GM10248 (cell line): ENCODE data around the gene MAN1B1.

Experiments used
- CTCF ChIA-PET: fragments of 300-600 bp; sonication (Branson Sonifier 250); formaldehyde crosslinking; extraction: SDS; loops from one replicate; lab custom pipeline; 2021; ENCODE audit warnings: antibody characterized with exemption; lab: Yijun Ruan, JAX
- POLR2A ChIA-PET: fragments of 350-650 bp; sonication (Branson Sonifier 250); formaldehyde crosslinking; extraction: SDS; loops from one replicate; lab custom pipeline; 2020; ENCODE audit warnings: antibody characterized with exemption; lab: Yijun Ruan, JAX
- DNase-seq: peaks from one replicate; pipeline ENCODE4 v3.0.0; 2012; ENCODE audit errors: extremely low spot score
- TF ChIP-seq, protein P1 (sequence below): IDR thresholded peaks from 2 replicates; pipeline ENCODE4 v1.5.1; 2012; ENCODE audit warnings: mild to moderate bottlenecking, low read depth; ENCODE audit errors: extremely low read depth, missing control alignments, control extremely low read depth

MAN1B1 gene

GRCh38 chr9:137103206-137103999 lies 16.6 kb downstream of the MAN1B1 start:
- no peak for DNase-seq
- TF ChIP-seq, protein P1, sequence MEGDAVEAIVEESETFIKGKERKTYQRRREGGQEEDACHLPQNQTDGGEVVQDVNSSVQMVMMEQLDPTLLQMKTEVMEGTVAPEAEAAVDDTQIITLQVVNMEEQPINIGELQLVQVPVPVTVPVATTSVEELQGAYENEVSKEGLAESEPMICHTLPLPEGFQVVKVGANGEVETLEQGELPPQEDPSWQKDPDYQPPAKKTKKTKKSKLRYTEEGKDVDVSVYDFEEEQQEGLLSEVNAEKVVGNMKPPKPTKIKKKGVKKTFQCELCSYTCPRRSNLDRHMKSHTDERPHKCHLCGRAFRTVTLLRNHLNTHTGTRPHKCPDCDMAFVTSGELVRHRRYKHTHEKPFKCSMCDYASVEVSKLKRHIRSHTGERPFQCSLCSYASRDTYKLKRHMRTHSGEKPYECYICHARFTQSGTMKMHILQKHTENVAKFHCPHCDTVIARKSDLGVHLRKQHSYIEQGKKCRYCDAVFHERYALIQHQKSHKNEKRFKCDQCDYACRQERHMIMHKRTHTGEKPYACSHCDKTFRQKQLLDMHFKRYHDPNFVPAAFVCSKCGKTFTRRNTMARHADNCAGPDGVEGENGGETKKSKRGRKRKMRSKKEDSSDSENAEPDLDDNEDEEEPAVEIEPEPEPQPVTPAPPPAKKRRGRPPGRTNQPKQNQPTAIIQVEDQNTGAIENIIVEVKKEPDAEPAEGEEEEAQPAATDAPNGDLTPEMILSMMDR, result no peak
- ChIA-PET CTCF (interaction anchor here (1.2 kb wide), 1 partner anchor 56 kb away, joined by 3 read pairs; no protein-coding TSS in a partner anchor), POLR2A (no interaction called here)

DNA sequence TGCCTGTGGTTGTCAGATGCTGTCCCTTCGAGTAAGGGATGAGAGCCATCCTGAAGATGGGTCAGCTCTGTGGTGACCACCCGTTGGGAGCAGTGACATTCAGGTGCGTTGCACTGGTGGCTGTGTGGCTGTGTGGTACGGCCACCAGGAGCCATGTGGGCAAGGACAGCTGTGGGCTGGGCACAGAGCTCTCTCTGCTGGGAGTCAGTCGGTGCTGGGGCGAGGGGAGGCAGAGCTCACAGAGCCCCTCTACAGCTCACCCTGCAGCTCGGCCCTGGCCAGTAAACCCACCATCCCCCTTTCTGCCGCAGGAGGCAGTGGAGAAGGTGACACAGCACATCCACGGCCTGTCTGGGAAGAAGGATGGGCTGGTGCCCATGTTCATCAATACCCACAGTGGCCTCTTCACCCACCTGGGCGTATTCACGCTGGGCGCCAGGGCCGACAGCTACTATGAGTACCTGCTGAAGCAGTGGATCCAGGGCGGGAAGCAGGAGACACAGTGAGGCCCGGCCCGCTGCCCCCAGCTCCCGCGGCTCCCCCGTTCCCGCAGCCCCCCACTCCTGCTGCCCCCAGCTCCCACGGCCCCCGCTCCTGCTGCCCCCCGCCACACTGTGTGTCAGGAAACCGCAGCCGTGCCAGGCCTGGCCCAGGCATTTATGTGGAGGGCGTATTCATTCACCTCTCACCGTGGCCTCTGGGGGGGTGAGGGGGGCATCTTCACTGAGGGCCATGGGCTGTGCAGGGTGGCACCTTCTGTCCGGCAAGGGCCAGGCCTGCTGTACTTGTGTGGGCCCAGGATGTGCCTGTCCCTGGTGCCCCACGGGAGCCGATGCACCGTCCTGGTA lies 19.3 kb downstream of the MAN1B1 start:
- POLR2A ChIA-PET, result interaction anchor here (0.5 kb wide), 1 partner anchor 47 kb away, joined by 4 read pairs; no protein-coding TSS in a partner anchor
- CTCF ChIA-PET, result interaction anchor here (1.0 to 3.7 kb wide), 4 partner anchors 11 to 131 kb away, joined by 3 to 18 read pairs (median 10); partner anchors contain the start of gene RNF224
- no peak for DNase-seq
- TF ChIP-seq, protein P1, result no peak

GRCh38 chr9:137106662-137107250 lies 20.0 kb downstream of the MAN1B1 start:
- DNase-seq, result no peak
- ChIA-PET POLR2A (interaction anchor here (0.5 to 1.3 kb wide), 2 partner anchors 20 to 48 kb away, joined by 3 to 4 read pairs; partner anchors contain the start of gene MAN1B1), CTCF (interaction anchor here (0.7 to 3.7 kb wide), 6 partner anchors 11 to 130 kb away, joined by 3 to 18 read pairs (median 3); partner anchors contain the start of gene RNF224)
- TF ChIP-seq, protein P1, result no peak

DNA sequence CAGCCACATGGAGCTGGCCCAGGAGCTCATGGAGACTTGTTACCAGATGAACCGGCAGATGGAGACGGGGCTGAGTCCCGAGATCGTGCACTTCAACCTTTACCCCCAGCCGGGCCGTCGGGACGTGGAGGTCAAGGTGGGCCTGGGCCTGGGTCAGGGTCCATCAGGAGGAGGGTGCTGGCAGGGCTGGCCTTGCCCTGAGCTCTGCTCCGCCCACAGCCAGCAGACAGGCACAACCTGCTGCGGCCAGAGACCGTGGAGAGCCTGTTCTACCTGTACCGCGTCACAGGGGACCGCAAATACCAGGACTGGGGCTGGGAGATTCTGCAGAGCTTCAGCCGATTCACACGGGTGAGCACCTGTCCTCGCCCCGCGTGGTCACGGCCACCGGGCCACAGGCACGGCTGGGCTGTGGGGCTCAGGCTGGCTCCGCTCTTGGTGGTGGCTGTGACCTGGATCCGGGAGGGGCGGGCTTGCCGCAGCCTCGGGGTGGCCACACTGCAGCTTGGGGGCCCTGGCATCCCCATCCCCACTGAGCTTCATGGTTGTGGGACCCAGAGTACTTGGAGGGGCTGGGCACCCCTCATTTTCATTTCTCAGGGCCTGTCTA lies 20.6 kb downstream of the MAN1B1 start:
- ChIA-PET POLR2A (interaction anchor here (1.3 to 1.4 kb wide), 2 partner anchors 11 to 20 kb away, joined by 3 to 4 read pairs; partner anchors contain the start of gene MAN1B1), CTCF (interaction anchor here (0.7 to 3.7 kb wide), 5 partner anchors 11 to 130 kb away, joined by 3 to 18 read pairs (median 3); no protein-coding TSS in a partner anchor)
- TF ChIP-seq, protein P1, result no peak
- DNase-seq, result no peak

GRCh38 chr9:137107982-137108381 lies 21.2 kb downstream of the MAN1B1 start:
- ChIA-PET POLR2A (interaction anchor here (1.3 to 1.4 kb wide), 2 partner anchors 12 to 21 kb away, joined by 3 to 4 read pairs; partner anchors contain the start of gene MAN1B1), CTCF (interaction anchor here (1.7 to 3.4 kb wide), 2 partner anchors 13 to 19 kb away, joined by 3 to 18 read pairs; no protein-coding TSS in a partner anchor)
- TF ChIP-seq, protein P1, result no peak
- DNase-seq, result no peak
